Motor neuron (in vitro differentiated cells): ENCODE measurements around the gene GFY. TPM values are rescaled to one million over a fixed set of nuclear protein-coding genes. Genes with fewer than 3 reads are reported as not detected.

Experiments
- ATAC-seq, 8 experiments: fragments of 200-7000 bp; cut with Tn5 transposase; replicated peaks in 6 of 8; 2 replicates each; pipeline ENCODE4 v1.8.0; 2021; ENCODE audit warnings: mild to moderate bottlenecking in 8 of 8, moderate library complexity in 8 of 8
- H3K27ac ChIP-seq, 2 donors: fragments of 250-450 bp; sonication (Bioruptor Pico); 2 replicates each; pipeline ENCODE4 v1.9.0; 2021; ENCODE audit warnings: antibody characterized with exemption in 2 of 2, mild to moderate bottlenecking in 2 of 2, moderate library complexity in 1 of 2
- H3K4me1 ChIP-seq, 2 donors: fragments of 250-450 bp; sonication (Bioruptor Pico); replicated peaks in 1 of 2; 2 replicates each; pipeline ENCODE4 v1.6.1; 2021; ENCODE audit warnings: antibody characterized with exemption in 2 of 2, mild to moderate bottlenecking in 2 of 2, moderate library complexity in 1 of 2
- H3K4me3 ChIP-seq, 5 donors: fragments of 250-450 bp; sonication (Bioruptor Pico); 2 replicates each; pipeline ENCODE4 v1.9.0; 2021; ENCODE audit warnings: antibody characterized with exemption in 5 of 5, mild to moderate bottlenecking in 5 of 5, moderate library complexity in 4 of 5
- WGBS, 10 experiments: fragments of 450-650 bp; shearing (Covaris generic); methylation state at CpG; one replicate each; pipeline ENCODE4 v1.0.0; 2022; 5-methylcytosine and 5-hydroxymethylcytosine counted together
- in situ Hi-C, 9 experiments: fragments of 400-800 bp; cut with MboI; loops; one replicate each; pipeline ENCODE4 v1.15.0; 2021; ENCODE audit warnings: low sequenced_read_pairs in 9 of 9, low pct_unique_long_range_greater_than_20kb in 2 of 9; ENCODE audit not compliant: unreplicated experiment in 9 of 9
- total RNA-seq, 8 experiments: library from RNA; unstranded; fragments of 300-600 nt; gene quantifications; 2 replicates each; pipeline versions ENCODE4 v1.2.3 to v1.2.4, GENCODE V29; 2022

The GFY gene
- total RNA-seq, 8 experiments from 2014 or later: 0.42 to 1.1 (median 0.67) TPM; not detected in 2

- ATAC-seq: no peak
- Histone ChIP-seq H3K4me3 (no peak overlapping the region), H3K27ac (no peak overlapping the region), H3K4me1 (peaks cover 8% of the 10 kb centered on the region in 2 donors)
- WGBS, 10 experiments: 48 to 77% (median 69%) methylated on average over 3 to 9 of the region's 15 CpGs; no CpG with 5 or more reads in 4 of the 10 experiments
- in situ Hi-C loops: loop anchor here in 3 of 9 experiments (10.0 to 25.0 kb wide), 2 partner anchors 49 to 142 kb away; partner anchors contain the start of genes SLC17A7 (in 2 of the 3) and RCN3 (in 1 of the 3)
These were observed 29.4 kb upstream of the GFY start for GRCh38 chr19:49395581-49396407.

- in situ Hi-C loops: loop anchor here in 3 of 9 experiments (10.0 to 25.0 kb wide), 2 partner anchors 48 to 140 kb away; partner anchors contain the start of genes SLC17A7 (in 2 of the 3) and RCN3 (in 1 of the 3)
- WGBS, 10 experiments: 7 to 91% (median 70%) methylated on average over 1 to 5 of the region's 8 CpGs; no CpG with 5 or more reads in 2 of the 10 experiments
These were observed 28.3 kb upstream of the GFY start for GRCh38 chr19:49396738-49397505.

GRCh38 chr19:49398001-49398615 is 27.1 kb upstream of the GFY start:
- Histone ChIP-seq H3K4me3 (no peak overlapping the region), H3K27ac (no peak overlapping the region), H3K4me1 (peaks cover 6 to 8% of the 10 kb centered on the region in 2 donors)
- 64 to 93% (median 90%) methylated on average over 2 to 3 of the region's 11 CpGs; no CpG with 5 or more reads in 5 of the 10 experiments for WGBS, 10 experiments
- no peak for ATAC-seq
- in situ Hi-C loops: loop anchor here in 3 of 9 experiments (10.0 to 25.0 kb wide), 2 partner anchors 47 to 139 kb away; partner anchors contain the start of genes SLC17A7 (in 2 of the 3) and RCN3 (in 1 of the 3)

More at GRCh38 chr19:49396738-49397505, 28.3 kb upstream of the GFY start:
- Histone ChIP-seq H3K4me3 (no peak overlapping the region), H3K4me1 (peaks cover 8% of the 10 kb centered on the region in 2 donors), H3K27ac (no peak overlapping the region)
- ATAC-seq: no peak

- Histone ChIP-seq H3K4me1 (peaks cover 5 to 12% of the 10 kb centered on the region in 2 donors), H3K27ac (no peak overlapping the region)
- in situ Hi-C loops: loop anchor here in 3 of 9 experiments (10.0 to 25.0 kb wide), 2 partner anchors 46 to 138 kb away; partner anchors contain the start of genes SLC17A7 (in 2 of the 3) and RCN3 (in 1 of the 3)
These were observed 26.3 kb upstream of the GFY start for GRCh38 chr19:49398931-49399330.

GRCh38 chr19:49400029-49400428 is 25.2 kb upstream of the GFY start:
- H3K4me1 ChIP-seq: peaks cover 0 to 8% of the 10 kb centered on the region in 2 donors
- no peak overlapping the region for H3K4me3 ChIP-seq
- in situ Hi-C loops: no loop called here
- WGBS, 10 experiments: 33 to 100% (median 90%) methylated on average over 1 to 6 of the region's 6 CpGs
- peak in 3 of 8 experiments; percentile 17 to 53 (median 29) for ATAC-seq
- H3K27ac ChIP-seq: no peak overlapping the region

More at GRCh38 chr19:49398931-49399330, 26.3 kb upstream of the GFY start:
- no peak overlapping the region for H3K4me3 ChIP-seq
- no peak for ATAC-seq
- WGBS, 10 experiments: 18 to 100% (median 63%) methylated on average over 1 to 5 of the region's 6 CpGs; no CpG with 5 or more reads in 2 of the 10 experiments

GRCh38 chr19:49403404-49404187 is 21.6 kb upstream of the GFY start:
- 10 to 57% (median 31%) methylated on average over 1 to 4 of the region's 7 CpGs; no CpG with 5 or more reads in 3 of the 10 experiments for WGBS, 10 experiments
- ATAC-seq: peak in 7 of 8 experiments; percentile 7 to 83 (median 24)
- Histone ChIP-seq H3K4me1 (peaks cover 0 to 8% of the 10 kb centered on the region in 2 donors), H3K27ac (no peak overlapping the region), H3K4me3 (no peak overlapping the region)
- in situ Hi-C loops: no loop called here

- WGBS, 10 experiments: 100% methylated on average over 1 of the region's 7 CpGs; no CpG with 5 or more reads in 9 of the 10 experiments
- in situ Hi-C loops: no loop called here
- Histone ChIP-seq H3K27ac (no peak overlapping the region), H3K4me3 (no peak overlapping the region), H3K4me1 (peaks cover 0 to 8% of the 10 kb centered on the region in 2 donors)
- ATAC-seq: no peak
These were observed 18.1 kb upstream of the GFY start for GRCh38 chr19:49407079-49407478.

GRCh38 chr19:49407482-49408015 is 17.6 kb upstream of the GFY start:
- Histone ChIP-seq H3K4me1 (peaks cover 0 to 8% of the 10 kb centered on the region in 2 donors), H3K27ac (no peak overlapping the region), H3K4me3 (no peak overlapping the region)
- in situ Hi-C loops: no loop called here
- ATAC-seq: no peak
- WGBS, 10 experiments: 40 to 88% (median 78%) methylated on average over 1 to 7 of the region's 16 CpGs; no CpG with 5 or more reads in 1 of the 10 experiments

- H3K4me1 ChIP-seq: peaks cover 3 to 9% of the 10 kb centered on the region in 2 donors
- H3K27ac ChIP-seq: no peak overlapping the region
- H3K4me3 ChIP-seq: no peak overlapping the region
- 50 to 90% (median 73%) methylated on average over 2 to 4 of the region's 8 CpGs; no CpG with 5 or more reads in 5 of the 10 experiments for WGBS, 10 experiments
- no peak for ATAC-seq
- in situ Hi-C loops: no loop called here
These were observed 16.3 kb upstream of the GFY start for GRCh38 chr19:49408816-49409440.

- no peak for ATAC-seq
- WGBS, 10 experiments: 0 to 92% (median 83%) methylated on average over 1 to 5 of the region's 5 CpGs; no CpG with 5 or more reads in 4 of the 10 experiments
- no peak overlapping the region for H3K4me3 ChIP-seq
- in situ Hi-C loops: no loop called here
- H3K27ac ChIP-seq: no peak overlapping the region
- H3K4me1 ChIP-seq: peaks cover 3 to 9% of the 10 kb centered on the region in 2 donors
These were observed 15.7 kb upstream of the GFY start for GRCh38 chr19:49409441-49410029.
